NCI-H345 treated with DMSO at 0.1 percent for 48 hours (cell line): Measurements from ENCODE around the gene SOBP.

Experiments used
- DNase-seq: peaks from one replicate; lab custom pipeline; 2025; ENCODE audit not compliant: unreplicated experiment; lab: John Stamatoyannopoulos, UW

The SOBP gene

GRCh38 chr6:107579456-107580056 lies 89.6 kb downstream of the SOBP start:
- no peak for DNase-seq

- no peak for DNase-seq
Measured at GRCh38 chr6:107582086-107582485, 92.2 kb downstream of the SOBP start.

GRCh38 chr6:107584726-107585125 lies 94.8 kb downstream of the SOBP start:
- no peak for DNase-seq

- peak; percentile 88 for DNase-seq
Measured at GRCh38 chr6:107585815-107586435, 96.0 kb downstream of the SOBP start.

- DNase-seq = no peak
Measured at GRCh38 chr6:107587451-107587850, 97.5 kb downstream of the SOBP start.

- no peak for DNase-seq
Measured at GRCh38 chr6:107589199-107589598, 99.3 kb downstream of the SOBP start.

- no peak for DNase-seq
Measured at GRCh38 chr6:107589934-107590333, 100.0 kb downstream of the SOBP start.

GRCh38 chr6:107590378-107590777 lies 100.5 kb downstream of the SOBP start:
- DNase-seq = no peak

GRCh38 chr6:107591346-107591745 lies 101.4 kb downstream of the SOBP start:
- DNase-seq = no peak

- DNase-seq = no peak
Measured at GRCh38 chr6:107592806-107593205, 102.9 kb downstream of the SOBP start.

- no peak for DNase-seq
Measured at GRCh38 chr6:107594736-107595135, 104.8 kb downstream of the SOBP start.

GRCh38 chr6:107598091-107598490 lies 108.2 kb downstream of the SOBP start:
- DNase-seq = no peak

- no peak for DNase-seq
Measured at GRCh38 chr6:107599043-107599442, 109.1 kb downstream of the SOBP start.

GRCh38 chr6:107600121-107600520 lies 110.2 kb downstream of the SOBP start:
- DNase-seq = no peak

GRCh38 chr6:107600936-107601335 lies 111.0 kb downstream of the SOBP start:
- no peak for DNase-seq

GRCh38 chr6:107601406-107601805 lies 111.5 kb downstream of the SOBP start:
- no peak for DNase-seq

GRCh38 chr6:107602321-107603005 lies 112.5 kb downstream of the SOBP start:
- DNase-seq = no peak

GRCh38 chr6:107603006-107603370 lies 113.1 kb downstream of the SOBP start:
- DNase-seq = no peak

- no peak for DNase-seq
Measured at GRCh38 chr6:107604549-107604948, 114.6 kb downstream of the SOBP start.

GRCh38 chr6:107606407-107606806 lies 116.5 kb downstream of the SOBP start:
- DNase-seq = no peak

GRCh38 chr6:107607116-107607515 lies 117.2 kb downstream of the SOBP start:
- no peak for DNase-seq

GRCh38 chr6:107611094-107611810 lies 121.3 kb downstream of the SOBP start:
- DNase-seq = no peak
